GM21528 (cell line): ENCODE data around the gene ATP13A1.
"Not testable (repeated sequence)": the region's sequence is repeated elsewhere in the genome, so short reads cannot be mapped to it uniquely, and the experiment has no call there.

Experiments
- ATAC-seq: cut with Tn5 transposase; IDR thresholded peaks from one replicate; pipeline ENCODE4 v1.9.1; 2021; ENCODE audit warnings: mild to moderate bottlenecking, moderate library complexity; ENCODE audit not compliant: unreplicated experiment, low FRiP score

The ATP13A1 gene

DNA sequence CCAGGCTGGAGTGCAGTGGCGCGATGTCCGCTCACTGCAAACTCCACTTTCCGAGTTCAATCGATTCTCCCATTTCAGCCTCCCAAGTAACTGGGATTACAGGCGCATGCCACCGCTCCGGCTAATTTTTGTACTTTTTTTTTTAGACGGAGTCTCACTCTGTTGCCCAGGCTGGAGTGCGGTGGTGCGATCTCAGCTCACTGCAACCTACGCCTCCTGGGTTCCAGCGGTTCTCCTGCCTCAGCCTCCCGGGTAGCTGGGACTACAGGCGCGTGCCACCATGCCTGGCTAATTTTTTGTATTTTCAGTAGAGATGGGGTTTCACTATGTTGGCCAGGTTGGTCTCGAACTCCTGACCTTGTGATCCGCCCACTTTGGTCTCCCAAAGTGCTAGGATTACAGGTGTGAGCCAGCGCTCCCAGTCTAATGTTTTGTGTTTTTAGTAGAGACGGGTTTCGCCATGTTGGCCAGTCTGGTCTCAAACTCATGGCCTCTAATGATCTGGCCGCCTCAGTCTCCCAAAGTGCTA is 2.0 kb upstream of the ATP13A1 start:
- not testable (repeated sequence) for ATAC-seq

DNA sequence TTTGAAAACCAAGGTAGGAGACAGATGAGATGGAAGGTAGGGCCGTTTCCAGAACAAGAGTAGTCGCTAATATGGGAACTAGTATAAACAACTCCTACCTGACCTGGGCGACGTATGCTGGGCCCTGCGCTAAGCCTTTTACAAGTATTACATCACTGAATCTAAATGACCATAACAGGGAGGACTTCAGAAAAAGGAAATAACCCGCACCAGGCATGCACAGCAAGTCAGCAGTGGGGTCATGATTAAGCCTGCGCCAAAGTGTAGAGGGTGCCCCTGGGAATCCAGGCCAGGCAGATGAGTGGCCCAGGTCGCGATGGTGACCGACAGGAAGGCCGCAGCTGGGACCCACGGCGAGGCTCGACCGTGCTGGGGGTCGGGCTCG is 613 bp downstream of the ATP13A1 start:
- ATAC-seq, result no peak

DNA sequence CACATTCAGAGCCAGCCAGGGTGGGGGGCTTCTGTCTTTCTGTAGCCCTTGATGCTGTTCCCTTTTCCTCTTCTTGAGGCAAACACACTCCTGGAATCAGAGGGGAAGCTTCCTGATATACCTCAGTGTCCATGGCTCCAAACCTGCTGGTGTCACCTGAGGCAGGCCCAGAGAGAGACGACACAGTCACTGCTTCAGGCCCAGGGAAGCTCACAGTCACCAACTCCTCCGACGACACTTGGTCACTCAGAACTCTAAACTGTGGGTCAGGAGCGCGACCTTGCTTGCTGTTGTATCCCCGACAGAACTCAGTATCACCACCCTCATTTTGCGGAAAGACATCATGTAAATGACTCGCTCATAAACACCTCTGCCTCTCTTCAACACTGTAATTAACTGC is 1.1 kb downstream of the ATP13A1 start:
- ATAC-seq, result no peak

DNA sequence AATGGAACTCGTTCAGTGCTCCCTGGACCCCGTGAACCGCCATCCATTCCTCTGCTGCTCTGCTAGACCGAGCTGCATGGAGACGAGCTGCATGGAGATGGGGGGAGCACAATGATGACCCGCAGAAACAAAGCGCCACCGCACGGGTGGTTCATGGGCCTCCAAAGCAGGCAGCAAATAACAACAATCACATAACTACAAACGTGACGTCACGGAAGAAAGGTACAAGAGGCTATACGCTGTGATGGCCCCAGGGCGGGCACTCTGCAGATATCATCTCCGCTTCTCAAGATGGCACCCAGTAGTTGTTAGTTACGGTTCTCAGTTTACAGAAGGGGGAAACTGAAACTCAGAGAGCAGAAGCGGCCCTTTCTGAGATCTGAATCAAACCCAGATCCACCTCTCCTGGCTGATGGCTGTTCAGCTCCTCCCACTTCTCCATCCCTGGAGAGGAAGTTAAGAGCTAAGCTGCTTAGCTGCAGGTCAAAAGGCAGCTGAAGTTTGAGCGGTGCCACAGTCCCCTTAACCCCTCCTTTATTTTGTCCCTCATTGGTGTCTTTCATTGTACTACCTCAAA is 1.7 kb downstream of the ATP13A1 start:
- peak; percentile 44 for ATAC-seq

DNA sequence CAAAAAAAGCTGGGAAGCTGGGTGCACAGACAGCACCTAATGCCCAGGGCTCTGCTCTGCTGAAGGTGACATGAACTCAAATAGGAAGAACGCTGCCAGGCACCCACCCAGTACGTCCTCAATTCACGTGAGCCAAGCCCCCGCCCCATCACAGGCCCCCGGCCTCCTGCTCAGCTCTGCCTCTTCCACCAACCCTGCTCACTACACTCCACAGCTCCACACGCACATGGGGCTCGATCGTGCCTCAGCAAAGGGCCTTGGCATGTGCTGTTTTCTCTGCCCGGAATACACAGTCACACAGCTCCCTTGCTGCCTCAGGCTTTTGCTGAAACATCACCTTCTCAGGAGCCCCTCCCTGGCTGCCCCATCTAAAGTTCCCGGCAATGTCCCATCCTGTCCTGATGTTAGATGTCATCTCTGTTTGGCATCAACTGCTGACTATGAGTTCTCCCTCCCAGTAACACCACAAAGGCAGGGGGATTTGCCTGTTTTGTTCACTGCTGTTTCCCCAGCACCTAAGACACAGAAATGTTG is 2.3 kb downstream of the ATP13A1 start:
- no peak for ATAC-seq

DNA sequence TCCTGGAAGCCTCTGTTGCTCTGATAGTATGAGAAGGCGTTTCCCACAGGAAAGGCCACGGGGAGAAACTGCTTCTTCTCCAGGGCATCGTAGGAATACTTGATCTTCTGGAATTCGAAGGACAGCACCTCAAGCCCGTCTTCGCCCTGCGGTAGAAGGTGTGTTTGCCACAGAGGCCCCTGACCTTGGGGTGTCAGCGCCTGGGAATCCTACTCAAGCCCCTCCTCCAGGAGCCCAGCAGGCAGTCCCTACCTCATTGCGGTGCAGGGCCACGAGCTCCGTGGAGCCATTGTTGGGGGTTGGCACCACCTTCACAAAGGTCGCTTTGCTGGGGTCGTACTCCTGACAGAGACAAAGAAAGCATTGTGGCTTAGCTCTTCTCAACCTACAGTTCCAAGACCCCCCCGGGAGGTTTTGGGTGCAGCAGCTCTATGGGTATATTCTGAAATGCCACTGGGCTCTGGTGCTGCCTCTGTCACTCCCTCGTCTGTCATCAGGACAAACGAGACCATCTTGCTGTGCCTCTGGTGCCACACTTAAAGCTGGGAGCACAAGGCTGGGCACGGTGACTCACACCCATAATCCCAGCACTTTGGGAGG is 3.7 kb downstream of the ATP13A1 start:
- ATAC-seq, result no peak

DNA sequence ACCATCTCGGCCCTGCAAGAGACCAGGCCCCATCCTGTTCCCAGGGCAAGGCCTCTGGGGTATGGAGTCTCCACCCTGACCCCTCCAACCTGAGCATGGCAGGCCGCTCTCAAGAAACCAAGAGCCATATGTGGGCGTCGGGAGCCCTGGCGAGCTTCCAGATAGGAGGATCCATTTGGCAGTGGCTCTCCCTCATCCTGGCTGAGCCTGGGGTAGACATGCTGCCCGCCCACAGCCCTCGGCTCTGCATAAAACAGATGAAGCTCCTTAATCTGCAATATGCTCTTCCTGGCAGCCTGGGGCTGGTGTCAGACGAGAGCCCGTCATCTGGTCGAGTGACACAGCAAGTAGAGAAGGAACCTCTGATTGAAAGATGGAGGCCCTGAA is 6.1 kb downstream of the ATP13A1 start:
- no peak for ATAC-seq

DNA sequence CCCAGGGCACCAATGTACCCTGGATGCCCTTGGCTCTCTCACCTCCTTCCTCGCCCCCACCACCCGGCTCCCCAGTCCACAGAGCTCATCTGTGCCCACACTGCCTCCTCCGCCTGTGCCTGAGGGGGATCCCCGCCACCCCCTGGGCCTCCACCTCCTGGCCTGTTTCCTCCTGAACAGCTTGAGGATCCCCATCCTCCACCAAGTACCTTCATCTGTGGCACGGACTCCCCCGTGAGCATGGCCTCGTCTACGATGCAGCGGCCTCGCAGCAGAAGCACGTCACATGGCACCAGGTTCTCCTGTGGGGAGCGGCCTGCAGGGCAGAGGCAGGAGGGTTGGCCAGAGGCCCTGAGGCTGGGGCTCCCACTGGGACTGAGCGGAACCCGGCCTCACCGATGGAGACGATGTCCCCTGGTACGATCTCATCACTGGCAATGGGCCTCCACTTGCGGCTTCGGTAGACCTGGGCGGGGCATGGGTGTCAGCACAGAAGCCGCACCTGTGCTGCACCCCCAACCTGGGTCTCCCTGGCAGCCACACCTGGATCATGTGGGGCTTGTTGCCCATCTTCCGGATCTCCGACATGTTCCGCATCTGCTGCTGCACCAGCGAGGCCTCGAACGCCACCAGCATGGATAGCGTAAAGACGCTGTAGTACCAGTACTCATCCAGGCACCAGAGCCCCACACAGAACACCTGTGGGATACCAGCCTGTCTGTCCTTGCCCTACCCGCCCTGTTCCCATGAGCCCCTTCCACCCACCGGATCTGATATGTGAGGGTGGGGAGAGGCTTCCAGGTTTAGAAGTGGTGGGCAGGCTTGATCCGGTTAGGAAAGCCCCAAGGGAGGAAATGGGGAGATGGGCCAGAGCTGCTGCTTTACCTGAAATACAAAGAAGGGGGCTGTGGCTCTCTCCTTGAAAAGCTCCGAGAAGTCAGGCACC is 6.8 kb downstream of the ATP13A1 start:
- no peak for ATAC-seq

DNA sequence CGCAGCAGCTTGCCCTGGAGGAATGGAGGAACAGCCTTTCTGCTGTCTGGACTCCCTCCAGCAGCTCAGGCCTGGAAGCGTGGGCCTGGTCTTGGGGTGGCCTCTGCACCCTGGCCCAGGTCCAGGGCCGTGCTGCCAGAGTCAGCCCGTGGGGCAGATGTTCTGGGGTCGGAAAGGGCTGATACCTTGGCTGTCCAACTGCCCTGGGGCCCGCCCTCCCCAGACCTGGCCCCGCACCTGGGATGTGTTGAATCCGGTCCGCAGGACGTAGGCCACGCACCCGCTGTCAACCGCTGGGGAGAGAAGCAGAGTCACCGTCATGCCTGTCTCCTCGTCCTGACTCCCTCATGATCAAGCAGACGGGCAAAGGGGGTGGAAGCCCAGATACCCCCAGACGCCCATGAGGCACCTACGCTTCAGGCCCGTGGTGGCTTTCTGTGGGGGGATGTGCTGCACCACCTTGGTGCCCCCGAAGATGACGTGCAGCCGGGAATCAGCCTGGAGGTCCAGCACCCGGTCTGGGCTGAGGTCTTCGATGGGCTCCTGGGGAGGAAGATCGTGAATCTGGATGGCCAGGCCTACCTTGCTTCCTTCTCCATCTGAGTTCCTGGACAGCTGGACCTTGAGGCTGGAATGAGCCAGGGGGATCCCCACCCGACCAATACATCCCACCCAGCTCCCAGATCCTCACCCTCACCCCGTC is 7.7 kb downstream of the ATP13A1 start:
- ATAC-seq, result no peak

DNA sequence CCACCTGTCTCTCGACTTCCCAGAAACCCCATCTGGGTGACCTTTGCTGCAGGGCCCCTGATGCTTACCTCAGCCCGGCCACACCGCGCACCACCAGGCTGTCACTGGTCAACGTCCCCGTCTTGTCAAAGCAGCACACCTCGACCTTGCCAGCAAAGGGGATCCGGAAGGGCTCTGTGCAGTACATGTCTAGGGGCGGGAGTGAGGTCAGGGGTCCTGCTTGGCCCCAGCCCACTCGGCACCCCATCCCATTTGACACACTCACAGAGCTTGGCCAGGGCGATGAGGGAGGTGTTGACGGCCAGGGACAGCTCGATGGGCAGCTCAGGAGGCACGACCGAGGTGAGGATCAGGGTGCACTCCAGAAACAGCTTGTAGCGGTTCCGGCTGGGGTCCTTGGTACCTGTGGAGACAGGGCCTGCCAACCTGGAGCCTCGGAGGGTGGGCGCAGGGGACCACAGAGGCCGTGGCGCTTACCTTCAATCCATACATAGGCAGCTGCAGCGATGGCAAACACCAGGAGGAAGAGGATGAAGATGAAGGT is 8.4 kb downstream of the ATP13A1 start:
- no peak for ATAC-seq

DNA sequence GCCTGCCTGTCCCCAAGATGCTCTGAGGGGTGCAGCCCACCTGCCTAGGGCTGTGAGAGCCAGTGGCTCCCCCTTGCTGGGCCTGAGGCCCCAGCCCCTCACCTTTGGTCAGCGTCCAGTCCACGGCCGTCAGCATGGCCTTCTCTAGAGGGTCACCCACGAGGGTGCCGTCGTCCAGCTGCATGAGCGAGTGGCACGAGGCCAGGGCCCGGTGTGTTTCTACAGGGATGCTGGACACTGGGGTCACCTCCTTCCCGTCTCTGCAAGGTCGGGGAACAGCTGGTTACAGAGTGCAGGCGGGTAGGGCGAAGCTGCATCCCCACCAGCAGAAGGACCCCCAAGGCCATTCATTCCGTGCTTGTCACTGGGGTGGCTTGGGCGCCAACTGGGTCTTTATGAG is 9.0 kb downstream of the ATP13A1 start:
- no peak for ATAC-seq

DNA sequence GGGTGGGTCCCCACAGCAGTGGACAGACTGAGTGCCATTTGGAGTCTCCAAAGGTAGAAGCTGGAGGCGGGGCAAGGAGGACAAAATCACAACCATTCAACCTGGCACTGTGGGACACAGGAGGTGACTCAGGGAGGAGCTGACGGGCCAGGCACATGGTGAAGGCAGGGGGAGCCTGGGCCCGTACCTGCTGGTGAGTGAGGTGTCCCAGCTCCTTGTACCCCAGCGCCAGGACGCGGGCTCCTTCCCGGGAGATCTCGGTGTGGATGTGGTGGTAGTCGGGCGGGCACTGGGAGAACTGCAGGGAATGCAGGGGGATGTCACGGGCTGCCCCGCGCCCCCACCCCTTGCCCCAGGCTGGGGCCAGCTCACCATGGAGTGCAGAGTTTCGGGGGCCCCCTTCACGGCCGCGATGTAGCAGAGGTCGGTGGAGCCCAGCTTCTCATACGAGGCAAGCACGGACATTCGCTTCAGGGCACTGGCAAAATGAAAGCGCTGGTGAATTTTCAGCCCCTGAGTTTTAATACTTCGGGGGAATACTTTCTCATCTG is 9.8 kb downstream of the ATP13A1 start:
- ATAC-seq, result no peak

DNA sequence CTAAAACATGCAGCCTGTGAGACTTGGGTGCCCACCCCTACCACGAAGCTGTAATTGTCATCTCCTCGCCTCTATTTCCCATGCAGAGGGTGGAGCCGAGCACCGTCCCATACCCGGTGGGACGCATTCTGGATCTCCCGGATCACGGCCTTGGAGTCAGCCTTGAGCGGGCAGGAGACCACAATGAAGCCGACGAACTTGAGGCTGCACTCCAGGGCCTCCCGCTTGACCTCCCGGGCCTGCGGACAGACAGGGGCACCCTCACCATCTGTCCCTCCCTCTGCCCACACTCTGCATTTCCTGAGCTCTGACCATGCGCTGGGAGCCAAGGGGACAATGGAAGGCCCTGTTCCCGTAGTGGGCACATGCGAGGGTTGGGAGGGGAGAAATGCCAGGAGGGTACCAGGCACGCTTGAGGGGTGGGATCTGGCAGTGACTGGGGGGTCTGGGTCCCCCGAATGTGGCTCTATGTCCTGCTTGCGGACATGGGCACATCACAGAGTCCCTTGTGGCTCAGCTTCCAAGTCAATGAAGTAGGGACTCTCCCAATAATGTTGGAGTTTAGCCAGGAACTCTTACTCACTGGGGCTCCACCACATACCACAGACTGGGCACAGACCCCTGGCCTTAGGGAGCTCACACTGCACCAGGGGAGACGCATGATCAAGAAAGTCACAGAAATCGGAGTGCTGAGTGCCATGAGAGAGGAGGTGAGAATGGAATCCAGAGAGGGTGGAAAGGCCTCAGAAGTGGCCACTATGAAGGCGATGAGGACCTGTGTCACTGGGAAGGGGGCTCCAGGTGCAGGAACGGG is 10.8 kb downstream of the ATP13A1 start:
- no peak for ATAC-seq

DNA sequence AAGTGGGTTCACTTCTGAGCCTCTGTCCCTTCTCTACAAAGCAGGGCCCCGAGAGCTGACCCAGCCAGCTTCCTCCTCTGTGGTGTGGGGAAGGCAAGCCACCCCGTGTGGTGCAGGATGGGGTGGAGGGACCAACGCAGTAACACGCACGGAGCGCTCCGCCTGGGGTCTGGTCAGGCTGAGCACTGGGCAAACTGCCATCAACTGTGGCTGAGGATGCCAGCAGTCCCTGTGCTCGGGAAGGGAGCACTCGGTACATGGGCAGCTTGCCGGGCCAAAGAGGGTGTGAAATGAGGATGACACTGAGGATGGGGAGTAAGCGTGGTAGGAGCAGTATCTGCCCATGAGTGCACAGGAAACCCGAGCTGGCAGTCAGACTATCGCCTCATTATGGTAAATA is 12.4 kb downstream of the ATP13A1 start:
- no peak for ATAC-seq

DNA sequence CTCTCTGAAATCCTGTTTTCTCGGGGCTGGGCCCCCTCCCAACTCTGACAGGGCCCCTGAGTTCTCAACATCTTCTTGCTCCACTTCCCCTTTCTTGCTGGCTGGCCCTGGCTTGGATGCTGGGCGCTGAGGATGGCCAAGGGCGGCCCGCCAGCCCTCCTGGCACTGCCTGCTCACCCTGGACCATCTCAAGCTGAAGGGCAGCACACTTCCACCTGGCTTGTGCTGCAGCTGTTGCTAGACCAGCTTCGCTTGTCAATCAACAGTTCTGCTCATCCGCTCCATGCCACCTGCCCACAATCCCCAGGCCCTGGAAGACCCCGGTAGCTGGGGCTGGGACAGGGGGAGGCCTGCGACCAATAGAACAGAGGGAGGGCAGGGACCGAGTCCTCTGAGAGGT is 13.1 kb downstream of the ATP13A1 start:
- ATAC-seq, result no peak

DNA sequence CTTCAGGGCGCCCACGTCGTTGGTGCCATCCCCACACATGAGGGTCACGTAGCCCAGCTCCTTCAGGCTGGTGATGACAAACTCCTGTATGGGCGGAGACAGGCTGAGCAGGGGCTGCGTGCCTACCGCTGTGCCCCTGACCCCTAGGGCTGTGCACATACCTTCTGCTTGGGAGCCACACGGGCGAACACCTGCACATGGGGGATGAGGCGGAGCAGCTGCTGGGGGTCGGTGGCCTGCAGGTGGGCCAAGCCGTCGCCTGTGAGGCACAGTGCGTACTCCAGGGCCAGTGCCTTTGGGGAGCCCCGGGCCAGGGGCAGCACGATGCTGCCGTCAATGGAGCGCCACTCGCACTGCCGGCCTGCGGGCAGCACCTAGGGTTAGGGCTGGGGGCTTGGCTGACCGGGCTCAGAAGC is 13.9 kb downstream of the ATP13A1 start:
- no peak for ATAC-seq

DNA sequence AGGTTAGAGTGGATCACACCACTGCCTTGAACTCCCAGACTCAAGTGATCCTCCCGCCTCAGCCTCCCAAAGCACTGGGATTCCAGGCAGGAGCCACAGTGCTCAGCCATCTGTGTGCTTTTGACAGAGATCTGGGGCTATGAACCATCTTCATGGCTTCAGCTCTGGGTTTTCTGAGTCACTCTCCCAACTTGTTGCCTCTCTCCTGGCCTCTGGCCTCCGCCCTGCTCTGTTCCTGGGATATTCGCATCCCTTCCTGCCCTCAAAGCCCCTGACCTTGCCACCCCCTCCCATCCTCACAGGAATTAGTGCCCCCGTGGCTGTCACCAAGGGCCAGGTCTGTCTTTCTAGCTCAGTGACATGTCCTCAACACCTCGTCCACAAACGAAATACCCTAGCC is 14.3 kb downstream of the ATP13A1 start:
- ATAC-seq, result no peak

DNA sequence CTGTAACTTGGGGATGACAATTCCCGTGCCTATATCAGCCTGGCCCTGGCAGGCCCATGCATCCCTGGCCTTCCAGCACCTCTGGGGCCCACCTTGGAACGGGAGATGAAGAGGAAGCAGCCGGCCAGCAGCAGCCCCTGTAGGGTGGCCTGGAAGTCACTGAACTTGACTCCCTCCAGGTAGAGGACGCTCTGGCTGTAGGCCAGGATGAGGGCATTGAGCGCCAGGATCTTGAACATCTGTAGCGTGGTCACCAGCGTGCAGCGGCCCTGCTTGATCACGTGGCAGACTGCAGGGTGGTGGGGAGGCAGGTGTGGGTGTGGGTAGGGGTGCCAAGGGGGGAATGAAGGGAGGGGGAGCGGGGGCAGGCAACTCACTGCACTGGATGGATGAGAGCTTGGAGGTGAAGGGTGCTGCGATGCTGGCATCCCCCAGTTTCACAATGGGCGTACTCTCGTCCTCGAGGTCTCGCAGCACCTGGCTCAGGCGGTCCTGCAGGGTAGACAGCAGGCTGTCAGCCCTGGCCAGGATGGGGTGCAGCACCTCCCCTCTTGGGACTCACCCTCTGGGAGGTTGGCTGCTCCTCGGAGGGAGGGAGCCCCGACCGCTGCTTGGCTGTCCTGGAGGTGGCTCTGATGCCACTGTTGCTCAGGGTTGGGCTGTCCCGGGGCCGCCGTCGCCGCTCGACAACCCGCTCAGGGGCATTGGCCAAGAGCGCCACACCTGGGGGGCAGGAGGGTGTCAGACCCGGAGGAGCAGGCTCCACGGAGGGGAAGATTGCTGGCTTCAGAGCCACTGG is 16.2 kb downstream of the ATP13A1 start:
- no peak for ATAC-seq
